ENCODE data around the gene ANKAR.

- TF ChIP-seq CTCF (IDR thresholded peaks at IDR 0.05) (no peak), POLR2A (IDR thresholded peaks at IDR 0.05) (no peak)
Observed at GRCh38 chr2:189628817-189629530, 45.5 kb upstream of the ANKAR start.
